Measurements from ENCODE around the gene LRRC27.

Gene LRRC27

GRCh38 chr10:132360766-132361447 lies 28.9 kb downstream of the LRRC27 start:
- no peak for DNase-seq

- DNase-seq, result no peak
These were observed 29.6 kb downstream of the LRRC27 start for GRCh38 chr10:132361581-132362101.

GRCh38 chr10:132362151-132362611 lies 30.2 kb downstream of the LRRC27 start:
- DNase-seq, result no peak

GRCh38 chr10:132363376-132363775 lies 31.4 kb downstream of the LRRC27 start:
- DNase-seq, result no peak

- DNase-seq, result no peak
These were observed 32.1 kb downstream of the LRRC27 start for GRCh38 chr10:132363921-132364593.

- no peak for DNase-seq
These were observed 32.6 kb downstream of the LRRC27 start for GRCh38 chr10:132364594-132364970.

- no peak for DNase-seq
These were observed 33.1 kb downstream of the LRRC27 start for GRCh38 chr10:132365102-132365501.

GRCh38 chr10:132366006-132366405 lies 34.0 kb downstream of the LRRC27 start:
- DNase-seq, result no peak

- DNase-seq, result no peak
These were observed 34.5 kb downstream of the LRRC27 start for GRCh38 chr10:132366499-132366898.

GRCh38 chr10:132368391-132368790 lies 36.4 kb downstream of the LRRC27 start:
- DNase-seq, result no peak

GRCh38 chr10:132368881-132369635 lies 37.1 kb downstream of the LRRC27 start:
- no peak for DNase-seq

GRCh38 chr10:132369636-132370185 lies 37.7 kb downstream of the LRRC27 start:
- DNase-seq, result no peak

- no peak for DNase-seq
These were observed 38.7 kb downstream of the LRRC27 start for GRCh38 chr10:132370426-132371340.

- DNase-seq, result no peak
These were observed 39.7 kb downstream of the LRRC27 start for GRCh38 chr10:132371641-132372081.

- no peak for DNase-seq
These were observed 40.6 kb downstream of the LRRC27 start for GRCh38 chr10:132372516-132373095.

GRCh38 chr10:132373241-132373955 lies 41.4 kb downstream of the LRRC27 start:
- no peak for DNase-seq

- DNase-seq, result no peak
These were observed 42.2 kb downstream of the LRRC27 start for GRCh38 chr10:132374176-132374575.

GRCh38 chr10:132374612-132375011 lies 42.6 kb downstream of the LRRC27 start:
- DNase-seq, result no peak

- no peak for DNase-seq
These were observed 43.3 kb downstream of the LRRC27 start for GRCh38 chr10:132375116-132375794.

GRCh38 chr10:132375795-132376297 lies 43.9 kb downstream of the LRRC27 start:
- DNase-seq, result no peak

Data from central memory CD4-positive, alpha-beta T cell (primary cell).